AG04450 (cell line): ENCODE results near the gene FITM2. TPM values are rescaled to one million over a fixed set of nuclear protein-coding genes. Genes with fewer than 3 reads are reported as not detected.
"Not testable (repeated sequence)": the region's sequence is repeated elsewhere in the genome, so short reads cannot be mapped to it uniquely, and the experiment has no call there.

Source experiments
- CTCF ChIA-PET: fragments of 300-600, 350-600 bp; formaldehyde crosslinking; extraction: SDS; loops from one replicate; lab custom pipeline; 2022; ENCODE audit warnings: antibody characterized with exemption, inconsistent platforms; lab: Charles Lee
- POLR2A ChIA-PET: fragments of 350-600 bp; formaldehyde crosslinking; extraction: SDS; loops from one replicate; lab custom pipeline; 2021; ENCODE audit warnings: antibody characterized with exemption, inconsistent platforms; lab: Yijun Ruan, JAX
- DNase-seq: peaks from one replicate; pipeline ENCODE4 v3.0.0-alpha.2; 2011; ENCODE audit warnings: low read depth, low spot score
- H3K27ac ChIP-seq: one replicate; pipeline ENCODE4 v1.5.1; 2012; ENCODE audit warnings: low read depth, low read length, control low read depth
- H3K27me3 ChIP-seq: one replicate; pipeline ENCODE4 v1.6.0; 2012; ENCODE audit warnings: low read length; ENCODE audit not compliant: control insufficient read depth, insufficient read depth
- H3K4me3 ChIP-seq: 2 replicates; pipeline ENCODE4 v1.5.1; 2011; ENCODE audit warnings: mild to moderate bottlenecking, low read depth, low read length, control low read depth
- H3K9me3 ChIP-seq: 2 replicates; pipeline ENCODE4 v1.5.1; 2012; ENCODE audit warnings: low read length; ENCODE audit not compliant: control insufficient read depth, insufficient read depth
- polyA plus RNA-seq: library from polyadenylated mRNA; depleted of rRNA; stranded (reverse); fragments of >200 nt; gene quantifications from 2 replicates; pipeline ENCODE4 v1.2.3, GENCODE V29; 2011
- TF ChIP-seq, protein P1 (sequence below): IDR thresholded peaks from 2 replicates; pipeline ENCODE4 v1.5.1; 2011; ENCODE audit warnings: low read depth, low read length, control low read depth, inconsistent platforms

The FITM2 gene
- polyA plus RNA-seq, 1 experiment = 4.4 TPM

DNA sequence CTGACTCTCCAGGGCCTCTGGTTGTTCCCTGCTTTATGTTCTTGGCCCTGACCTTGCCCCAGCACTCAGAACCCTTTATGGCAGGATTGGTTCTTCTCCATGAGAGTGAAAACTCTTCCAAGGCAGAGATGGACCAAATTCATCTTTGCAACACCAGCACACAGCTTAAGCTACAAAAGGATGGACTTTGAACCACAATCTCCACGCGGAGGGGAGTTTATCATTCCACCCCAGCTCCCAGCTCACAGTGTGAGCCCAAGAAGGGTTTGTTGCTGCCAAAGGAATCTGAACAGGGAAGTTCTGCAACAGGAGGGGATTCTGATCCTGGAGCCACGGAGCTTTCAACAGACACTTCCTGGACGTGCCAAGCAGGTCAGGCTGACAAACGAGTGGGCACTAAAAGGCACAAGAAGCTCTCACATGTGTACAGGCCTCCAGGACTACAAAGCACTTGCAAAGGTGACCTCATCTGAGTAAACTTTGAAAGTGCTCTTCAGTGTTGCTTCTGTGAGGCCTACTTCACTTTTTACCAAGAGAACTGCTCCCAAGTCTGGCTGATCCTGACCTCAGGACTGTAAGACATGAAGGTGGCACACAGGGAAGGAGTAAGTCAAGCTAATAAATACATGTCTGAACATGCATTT is 8.9 kb downstream of the FITM2 start:
- TF ChIP-seq, protein P1, sequence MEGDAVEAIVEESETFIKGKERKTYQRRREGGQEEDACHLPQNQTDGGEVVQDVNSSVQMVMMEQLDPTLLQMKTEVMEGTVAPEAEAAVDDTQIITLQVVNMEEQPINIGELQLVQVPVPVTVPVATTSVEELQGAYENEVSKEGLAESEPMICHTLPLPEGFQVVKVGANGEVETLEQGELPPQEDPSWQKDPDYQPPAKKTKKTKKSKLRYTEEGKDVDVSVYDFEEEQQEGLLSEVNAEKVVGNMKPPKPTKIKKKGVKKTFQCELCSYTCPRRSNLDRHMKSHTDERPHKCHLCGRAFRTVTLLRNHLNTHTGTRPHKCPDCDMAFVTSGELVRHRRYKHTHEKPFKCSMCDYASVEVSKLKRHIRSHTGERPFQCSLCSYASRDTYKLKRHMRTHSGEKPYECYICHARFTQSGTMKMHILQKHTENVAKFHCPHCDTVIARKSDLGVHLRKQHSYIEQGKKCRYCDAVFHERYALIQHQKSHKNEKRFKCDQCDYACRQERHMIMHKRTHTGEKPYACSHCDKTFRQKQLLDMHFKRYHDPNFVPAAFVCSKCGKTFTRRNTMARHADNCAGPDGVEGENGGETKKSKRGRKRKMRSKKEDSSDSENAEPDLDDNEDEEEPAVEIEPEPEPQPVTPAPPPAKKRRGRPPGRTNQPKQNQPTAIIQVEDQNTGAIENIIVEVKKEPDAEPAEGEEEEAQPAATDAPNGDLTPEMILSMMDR = no peak
- Histone ChIP-seq H3K27ac (no peak overlapping the region), H3K4me3 (no peak overlapping the region), H3K9me3 (no peaks in the 10 kb centered on the region; the same call in 1 of the 2 replicates), H3K27me3 (no peaks in the 10 kb centered on the region)
- CTCF ChIA-PET = interaction anchor here (1.8 kb wide), 1 partner anchor 85 kb away, joined by 4 read pairs; no protein-coding TSS in a partner anchor
- POLR2A ChIA-PET = no interaction called here
- DNase-seq = no peak

- Histone ChIP-seq H3K4me3 (no peak overlapping the region), H3K9me3 (no peaks in the 10 kb centered on the region; the same call in 1 of the 2 replicates), H3K27ac (no peak overlapping the region), H3K27me3 (no peaks in the 10 kb centered on the region)
- ChIA-PET CTCF (interaction anchor here (1.8 to 1.9 kb wide), 2 partner anchors 10 to 84 kb away, joined by 4 to 13 read pairs; partner anchors contain the start of gene FITM2), POLR2A (no interaction called here)
- TF ChIP-seq, protein P1 = no peak
- no peak for DNase-seq
Observed at GRCh38 chr20:44301285-44301684, 9.7 kb downstream of the FITM2 start.

DNA sequence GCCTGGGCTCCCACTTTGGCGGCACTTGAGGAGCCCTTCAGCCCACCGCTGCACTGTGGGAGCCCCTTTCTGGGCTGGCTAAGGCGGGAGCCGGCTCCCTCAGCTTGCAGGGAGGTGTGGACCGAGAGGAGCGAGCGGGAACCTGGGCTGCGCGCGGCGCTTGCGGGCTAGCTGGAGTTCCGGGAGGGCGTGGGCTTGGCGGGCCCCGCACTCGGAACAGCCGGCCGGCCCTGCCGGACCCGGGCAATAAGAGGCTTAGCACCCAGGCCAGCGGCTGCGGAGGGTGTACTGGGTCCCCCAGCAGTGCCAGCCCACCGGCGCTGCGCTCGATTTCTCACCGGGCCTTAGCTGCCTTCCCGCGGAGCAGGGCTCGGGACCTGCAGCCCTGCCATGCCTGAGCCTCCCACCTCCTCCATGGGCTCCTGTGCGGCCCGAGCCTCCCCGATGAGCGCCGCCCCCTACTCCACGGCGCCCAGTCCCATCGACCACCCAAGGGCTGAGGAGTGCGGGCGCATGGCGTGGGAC is 11.9 kb downstream of the FITM2 start:
- H3K9me3 ChIP-seq, H3K4me3 ChIP-seq, DNase-seq, POLR2A ChIA-PET, H3K27ac ChIP-seq, H3K27me3 ChIP-seq: not testable (repeated sequence)
- CTCF ChIA-PET = interaction anchor here (3.0 kb wide), 1 partner anchor 12 kb away, joined by 16 read pairs; the partner anchor contains the start of gene FITM2

DNA sequence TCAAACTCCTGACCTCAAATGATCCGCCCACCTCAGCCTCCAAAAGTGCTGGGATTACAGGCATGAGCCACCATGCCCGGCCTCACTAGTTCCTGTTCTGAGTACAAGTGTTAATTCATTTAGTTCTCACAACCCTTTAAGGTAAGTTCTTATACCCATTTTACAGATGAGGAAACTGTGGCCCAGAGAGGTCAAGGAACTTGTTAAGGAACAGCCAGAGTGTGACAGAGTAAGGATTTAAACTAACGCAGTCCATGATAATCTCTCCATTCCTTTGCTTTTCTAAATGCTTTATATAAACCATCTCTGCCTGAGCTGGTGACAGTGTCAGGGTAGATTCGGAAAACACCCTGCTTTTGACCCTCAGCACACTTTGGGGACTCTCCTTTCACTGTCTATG is 13.3 kb downstream of the FITM2 start:
- ChIA-PET CTCF (interaction anchor here (3.0 kb wide), 1 partner anchor 14 kb away, joined by 16 read pairs; the partner anchor contains the start of gene FITM2), POLR2A (no interaction called here)
- TF ChIP-seq, protein P1 = no peak
- DNase-seq = no peak
- no peaks in the 10 kb centered on the region for H3K27me3 ChIP-seq
- no peak overlapping the region for H3K4me3 ChIP-seq
- no peaks in the 10 kb centered on the region; the same call in 1 of the 2 replicates for H3K9me3 ChIP-seq
- no peak overlapping the region for H3K27ac ChIP-seq

- POLR2A ChIA-PET = no interaction called here
- Histone ChIP-seq H3K4me3 (no peak overlapping the region), H3K9me3 (no peaks in the 10 kb centered on the region; the same call in 1 of the 2 replicates), H3K27ac (no peak overlapping the region), H3K27me3 (no peaks in the 10 kb centered on the region)
- TF ChIP-seq, protein P1 = no peak
- no peak for DNase-seq
- CTCF ChIA-PET = interaction anchor here (1.5 to 3.0 kb wide), 2 partner anchors 15 to 79 kb away, joined by 6 to 16 read pairs; partner anchors contain the start of gene FITM2
Observed at GRCh38 chr20:44296011-44296410, 15.0 kb downstream of the FITM2 start.
